GM19193 (cell line): ENCODE results near the gene ACTRT2.

Experiments used
- POLR2A ChIP-seq: IDR thresholded peaks from 4 replicates; pipeline ENCODE4 v1.6.1; 2011; ENCODE audit not compliant: insufficient read depth, insufficient read length; ENCODE audit errors: extremely low read depth

Gene ACTRT2

DNA sequence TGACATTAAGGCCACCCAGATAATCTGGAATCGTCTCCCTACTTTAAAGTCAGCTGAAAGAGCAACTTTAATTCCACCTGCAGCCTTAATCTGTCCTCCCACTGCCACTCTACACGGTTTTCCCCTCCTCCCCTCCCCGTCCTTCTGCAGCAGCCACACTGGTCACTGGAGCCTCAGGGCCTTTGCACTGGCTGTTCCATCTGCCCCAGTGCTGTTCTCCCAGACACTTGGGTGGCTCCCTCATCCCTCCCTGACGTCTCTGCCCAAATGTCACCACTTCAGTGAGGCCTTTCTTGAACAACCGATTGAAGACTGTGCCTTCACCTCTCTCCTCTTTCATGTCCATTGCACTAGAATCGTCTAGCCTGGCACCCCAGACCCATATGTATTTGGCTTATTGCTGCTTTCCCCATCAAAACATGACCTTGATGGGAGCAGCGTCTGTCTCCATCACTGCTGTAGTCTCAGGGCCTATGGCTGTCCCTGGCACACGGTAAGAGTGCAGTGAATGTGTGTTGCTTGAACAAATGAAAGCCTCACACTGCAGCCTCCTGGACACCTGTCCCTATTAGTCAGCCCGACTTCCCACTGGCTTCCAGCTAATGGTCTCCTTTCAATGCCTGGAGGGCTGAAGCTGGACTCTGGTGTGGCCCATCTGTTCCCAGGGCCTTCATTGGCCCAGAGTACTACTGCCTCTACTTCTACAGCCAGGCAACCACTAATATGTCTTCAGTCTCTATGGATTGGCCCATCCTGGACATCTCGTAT, 37.2 kb downstream of the ACTRT2 start:
- TF ChIP-seq POLR2A, result no peak

DNA sequence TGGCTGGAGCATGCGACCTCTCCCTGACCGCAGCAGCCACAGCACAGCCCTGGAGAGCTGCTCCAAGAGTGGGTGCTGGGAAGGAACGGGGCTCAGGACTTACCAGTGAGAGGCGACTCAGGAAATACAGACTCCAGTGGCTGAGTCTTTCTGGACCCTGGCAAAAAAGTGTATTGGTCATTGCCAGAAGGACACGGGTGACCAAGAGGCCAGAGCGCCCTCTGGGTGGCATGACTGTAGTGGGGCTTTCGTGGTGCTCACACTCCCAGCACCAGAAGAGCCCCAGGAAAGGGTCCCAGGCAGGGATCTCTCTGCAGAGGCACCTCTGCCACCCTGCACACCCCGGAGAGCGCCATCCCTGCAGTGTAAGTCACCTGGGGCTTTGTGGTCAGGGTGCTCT, 38.9 kb downstream of the ACTRT2 start:
- no peak for TF ChIP-seq POLR2A

DNA sequence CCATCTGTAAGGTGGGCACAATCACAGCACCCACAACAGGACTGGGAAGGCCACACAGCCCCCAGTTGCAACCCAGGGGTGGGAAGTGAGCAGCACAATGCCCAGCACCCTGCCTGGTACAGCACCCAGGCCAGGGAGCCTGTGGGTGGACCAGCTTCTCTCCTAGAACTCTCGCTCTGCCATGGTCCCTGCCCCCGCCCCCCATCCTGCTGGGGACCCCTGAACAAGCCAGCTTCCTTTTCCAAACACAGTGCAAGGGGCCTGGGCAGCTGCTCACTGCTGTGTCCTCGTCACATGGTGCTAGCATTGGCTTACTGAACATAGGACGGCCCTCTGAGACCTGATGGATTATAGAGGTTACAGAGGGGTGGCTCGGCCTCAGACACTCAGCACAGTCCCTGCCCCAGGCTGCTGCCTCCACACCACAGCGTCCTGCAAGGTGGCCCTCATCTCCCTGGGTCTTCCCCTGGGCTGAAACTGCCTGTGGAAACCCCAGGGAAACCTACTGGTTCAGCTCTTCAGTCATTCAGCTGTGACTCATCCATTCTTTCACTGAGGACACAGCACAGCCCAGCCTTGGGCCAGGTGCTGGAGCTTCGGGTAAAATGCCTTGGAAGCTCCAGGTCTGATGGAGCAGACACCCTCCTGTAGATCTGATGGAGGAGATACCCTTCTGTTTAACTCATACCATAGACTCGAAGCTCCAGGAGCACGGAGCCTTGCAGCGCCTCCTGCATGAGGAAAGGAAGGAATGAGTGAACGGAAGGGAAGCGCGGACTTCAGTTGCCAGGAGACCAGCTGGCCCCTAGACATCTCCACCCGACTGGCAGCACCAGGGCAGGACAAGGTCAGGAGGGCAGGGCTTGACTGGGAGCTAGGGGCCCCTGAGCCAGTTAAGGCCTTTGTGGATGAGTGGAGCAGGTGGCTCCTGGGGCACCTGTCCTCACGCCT, 39.6 kb downstream of the ACTRT2 start:
- TF ChIP-seq POLR2A, result no peak

GRCh38 chr1:3061566-3061965, 40.3 kb downstream of the ACTRT2 start:
- TF ChIP-seq POLR2A, result no peak

GRCh38 chr1:3061981-3062615, 40.8 kb downstream of the ACTRT2 start:
- no peak for TF ChIP-seq POLR2A

GRCh38 chr1:3062616-3063378, 41.5 kb downstream of the ACTRT2 start:
- no peak for TF ChIP-seq POLR2A

DNA sequence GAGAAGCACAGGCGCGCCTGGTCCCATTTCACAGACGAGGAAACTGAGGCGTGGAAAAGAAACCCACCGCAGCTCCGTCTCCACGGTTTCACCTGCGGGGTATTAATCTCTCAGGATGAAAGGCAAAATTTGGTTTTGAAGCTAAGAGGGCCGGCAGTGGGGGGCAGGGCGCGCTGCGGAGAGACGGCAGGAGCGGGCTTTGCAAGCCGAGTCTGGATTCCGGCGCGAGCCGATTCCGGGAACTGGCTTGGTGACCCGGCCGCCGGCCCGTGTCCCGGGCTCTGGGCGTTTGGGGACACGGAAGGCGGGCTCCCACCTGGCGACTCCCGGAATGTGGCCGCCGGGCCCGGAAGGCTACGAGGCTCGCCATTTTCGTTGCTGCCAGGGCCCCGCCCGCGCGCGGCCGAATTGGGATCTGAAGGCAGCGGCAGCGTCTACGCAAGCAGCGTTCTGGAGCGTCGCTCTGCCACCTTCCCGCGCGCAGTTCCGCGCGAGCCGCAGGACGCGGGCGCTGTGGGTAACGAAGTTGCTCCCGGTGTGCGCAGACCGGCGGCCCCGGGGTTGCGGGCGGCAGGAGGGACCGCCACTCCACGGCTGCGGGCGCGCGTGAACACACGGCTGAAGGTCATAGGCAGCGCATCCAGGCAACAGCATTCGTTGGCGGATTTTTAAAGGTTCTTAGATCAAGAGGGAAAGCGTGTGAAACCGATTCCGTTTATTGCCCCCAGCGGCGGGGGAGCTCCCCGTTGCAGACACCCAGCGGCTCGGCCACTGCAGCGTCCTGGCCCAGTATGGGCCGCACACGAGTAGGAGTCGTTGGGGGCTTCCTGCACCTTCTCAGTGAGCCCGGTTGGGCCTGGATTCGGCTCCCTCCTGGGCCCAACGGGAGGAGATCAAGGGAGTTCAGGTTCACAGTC, 42.4 kb downstream of the ACTRT2 start:
- no peak for TF ChIP-seq POLR2A

- TF ChIP-seq POLR2A, result no peak
Measured at GRCh38 chr1:3064296-3064850, 43.1 kb downstream of the ACTRT2 start.

GRCh38 chr1:3064901-3065300, 43.6 kb downstream of the ACTRT2 start:
- TF ChIP-seq POLR2A, result no peak

DNA sequence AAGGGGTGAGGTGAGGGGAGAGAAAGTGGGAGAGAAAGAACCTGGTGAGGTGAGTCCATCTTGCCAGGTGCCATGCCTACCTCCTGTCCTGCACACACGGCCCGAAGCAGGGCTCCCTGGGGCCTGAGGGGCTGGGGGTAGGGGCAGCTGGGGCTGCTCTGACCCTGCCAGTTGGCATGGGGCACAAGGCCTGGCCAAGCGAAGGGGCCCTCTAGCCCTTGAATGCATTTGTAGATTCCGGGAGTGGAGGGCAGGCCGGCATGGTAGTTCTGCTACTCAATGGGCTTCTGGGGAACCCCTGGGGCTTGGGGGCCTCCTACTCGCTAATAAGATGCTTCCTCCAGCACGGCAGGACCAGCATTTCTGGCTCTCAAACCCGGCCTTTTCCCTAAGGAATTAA, 44.1 kb downstream of the ACTRT2 start:
- no peak for TF ChIP-seq POLR2A

DNA sequence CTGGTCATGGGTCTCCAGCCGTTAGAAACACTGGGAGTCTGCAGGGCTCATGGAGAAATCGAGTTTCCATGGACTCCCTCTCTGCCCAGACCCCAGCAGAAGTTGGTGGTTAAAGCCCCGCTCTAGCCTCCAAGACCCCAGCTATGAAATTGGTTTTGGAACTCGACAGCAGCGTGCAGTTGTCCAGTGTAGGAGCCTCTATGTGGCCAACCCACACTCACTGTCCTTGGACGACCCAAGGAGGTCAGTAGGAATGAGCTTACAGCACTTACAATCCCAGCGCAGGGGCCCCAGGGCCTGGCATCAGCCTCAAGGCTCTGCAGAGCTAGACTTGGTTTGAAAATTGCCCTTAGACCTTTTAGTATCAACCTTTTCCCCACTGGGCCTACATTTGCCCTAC, 44.5 kb downstream of the ACTRT2 start:
- no peak for TF ChIP-seq POLR2A

DNA sequence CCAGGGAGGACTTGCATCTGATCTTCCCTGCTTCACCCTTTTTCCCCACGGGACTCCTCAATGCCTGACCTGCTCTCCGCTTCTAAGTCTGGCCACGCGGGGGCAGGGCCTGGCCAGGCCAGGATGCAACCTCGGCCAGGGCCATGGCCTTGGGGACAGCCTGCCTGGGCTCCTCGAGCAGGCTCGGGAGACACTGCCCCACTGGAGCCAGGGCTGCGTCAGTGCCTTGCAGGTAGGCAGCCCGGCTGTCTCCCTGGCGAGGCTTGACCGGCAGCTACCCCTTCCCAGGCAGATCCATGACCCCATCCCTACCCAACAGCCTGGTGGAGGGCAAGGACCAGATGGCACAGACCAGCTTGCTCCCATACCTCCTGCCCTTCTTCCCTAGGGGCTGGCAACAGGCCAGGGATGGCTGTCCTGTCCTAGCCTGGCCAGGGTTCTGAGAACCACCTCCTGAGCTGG, 45.0 kb downstream of the ACTRT2 start:
- no peak for TF ChIP-seq POLR2A

GRCh38 chr1:3066826-3067225, 45.6 kb downstream of the ACTRT2 start:
- no peak for TF ChIP-seq POLR2A
